DOHH2 (cell line): ENCODE data around the gene PEAR1.

Source experiments
- H3F3A ChIP-seq: fragments of 200-600 bp; sonication (generic), shearing (Covaris generic); 2 replicates; pipeline ENCODE4 v1.6.0; 2016; ENCODE audit warnings: antibody characterized with exemption, mild to moderate bottlenecking; ENCODE audit not compliant: control insufficient read depth, insufficient read depth
- H3K27ac ChIP-seq: fragments of 200-600 bp; sonication (generic); 2 replicates; pipeline ENCODE4 v1.5.1; 2014; ENCODE audit warnings: low read depth, mild to moderate bottlenecking, low read length, moderate library complexity
- H3K27me3 ChIP-seq: fragments of 200-600 bp; sonication (generic); 2 replicates; pipeline ENCODE4 v1.6.1; 2014; ENCODE audit warnings: mild to moderate bottlenecking, low read length, mixed read lengths; ENCODE audit not compliant: control insufficient read depth
- H3K36me3 ChIP-seq: fragments of 200-600 bp; sonication (generic); 2 replicates; pipeline ENCODE4 v1.6.1; 2014; ENCODE audit warnings: mild to moderate bottlenecking, low read length, moderate library complexity, mixed read lengths; ENCODE audit not compliant: control insufficient read depth
- H3K4me1 ChIP-seq: fragments of 200-600 bp; sonication (generic); 2 replicates; pipeline ENCODE4 v1.6.1; 2014; ENCODE audit warnings: mild to moderate bottlenecking, low read length, mixed read lengths; ENCODE audit not compliant: control insufficient read depth
- H3K4me2 ChIP-seq: fragments of 200-600 bp; sonication (generic); 2 replicates; pipeline ENCODE4 v1.6.0; 2014; ENCODE audit warnings: mild to moderate bottlenecking, low read length, moderate library complexity
- H3K4me3 ChIP-seq: fragments of 200-600 bp; sonication (generic); 2 replicates; pipeline ENCODE4 v1.5.1; 2014; ENCODE audit warnings: mild to moderate bottlenecking, low read length, mixed read lengths
- H3K79me2 ChIP-seq: fragments of 200-600 bp; sonication (generic); 2 replicates; pipeline ENCODE4 v1.6.1; 2014; ENCODE audit warnings: mild to moderate bottlenecking, low read length, mixed read lengths; ENCODE audit not compliant: control insufficient read depth
- H3K9me2 ChIP-seq: fragments of 200-600 bp; sonication (generic); replicated peaks from 2 replicates; pipeline ENCODE4 v1.6.1; 2014; ENCODE audit warnings: mild to moderate bottlenecking, low read length, mixed read lengths; ENCODE audit not compliant: control insufficient read depth
- H3K9me3 ChIP-seq: fragments of 200-600 bp; sonication (generic); 2 replicates; pipeline ENCODE4 v1.6.1; 2014; ENCODE audit warnings: antibody characterized with exemption, low read length, mixed read lengths; ENCODE audit not compliant: control insufficient read depth, insufficient read depth
- H4K20me1 ChIP-seq: fragments of 200-600 bp; sonication (generic); 2 replicates; pipeline ENCODE4 v1.6.0; 2014; ENCODE audit warnings: low read depth, mild to moderate bottlenecking, antibody characterized with exemption, low read length, moderate library complexity; ENCODE audit not compliant: control insufficient read depth, insufficient read depth
- CTCF ChIP-seq: fragments of 200-600 bp; sonication (generic); IDR thresholded peaks from one replicate; pipeline ENCODE4 v1.5.1; 2014; ENCODE audit warnings: antibody characterized with exemption, mild to moderate bottlenecking, low read depth, low read length; ENCODE audit not compliant: poor library complexity, severe bottlenecking
- EZH2phosphoT487 ChIP-seq: fragments of 200-600 bp; sonication (generic); IDR thresholded peaks from 2 replicates; pipeline ENCODE4 v1.6.1; 2017; ENCODE audit warnings: borderline replicate concordance, mild to moderate bottlenecking, antibody characterized with exemption, low read length, moderate library complexity, mixed read lengths

PEAR1 gene

DNA sequence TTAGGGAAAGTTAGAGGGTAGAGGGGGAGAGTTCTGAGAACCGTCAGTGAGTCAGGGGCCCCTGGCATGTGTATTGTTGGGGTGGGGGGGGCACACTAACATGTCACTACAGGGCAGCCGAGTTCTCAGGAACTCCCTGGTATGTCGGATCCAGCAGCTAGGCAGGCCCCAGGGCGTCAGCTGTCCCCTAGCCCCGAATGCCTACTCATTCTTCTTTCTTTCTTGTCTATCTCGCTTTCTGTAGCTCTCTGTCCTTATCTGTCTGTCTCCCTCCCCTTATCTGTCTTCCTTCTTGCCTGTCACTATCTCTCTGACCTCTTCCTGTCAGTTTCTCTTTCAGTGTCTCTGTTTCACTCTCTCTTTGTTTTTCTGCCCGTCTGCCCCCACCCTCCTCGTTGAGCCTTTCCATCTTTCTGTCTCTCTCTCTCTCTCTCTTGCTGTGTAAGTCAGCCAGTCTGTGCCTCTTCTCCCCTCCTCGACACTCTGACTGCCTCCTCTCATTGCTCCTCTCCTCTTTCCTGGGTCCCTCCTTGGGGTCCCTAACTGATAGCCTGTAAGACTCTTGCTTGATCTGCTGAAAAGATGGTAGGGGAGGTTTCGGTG is 30.4 kb upstream of the PEAR1 start:
- Histone ChIP-seq H3K9me2 (no peaks in the 10 kb centered on the region), H3K79me2 (no peaks in the 10 kb centered on the region), H3K4me1 (peaks cover 10% of the 10 kb centered on the region), H3K36me3 (no peaks in the 10 kb centered on the region), H3K27ac (no peak overlapping the region), H4K20me1 (0 out of 2 replicates have a peak, but pooled peaks cover 3% of the 10 kb centered on the region), H3K9me3 (no peaks in the 10 kb centered on the region), H3K4me2 (no peak overlapping the region), H3F3A (no peaks in the 10 kb centered on the region), H3K4me3 (no peak overlapping the region), H3K27me3 (peaks cover 58% of the 10 kb centered on the region)
- TF ChIP-seq CTCF (no peak), EZH2phosphoT487 (0 out of 2 replicates have a peak, but pooled peaks have one; percentile 11)

DNA sequence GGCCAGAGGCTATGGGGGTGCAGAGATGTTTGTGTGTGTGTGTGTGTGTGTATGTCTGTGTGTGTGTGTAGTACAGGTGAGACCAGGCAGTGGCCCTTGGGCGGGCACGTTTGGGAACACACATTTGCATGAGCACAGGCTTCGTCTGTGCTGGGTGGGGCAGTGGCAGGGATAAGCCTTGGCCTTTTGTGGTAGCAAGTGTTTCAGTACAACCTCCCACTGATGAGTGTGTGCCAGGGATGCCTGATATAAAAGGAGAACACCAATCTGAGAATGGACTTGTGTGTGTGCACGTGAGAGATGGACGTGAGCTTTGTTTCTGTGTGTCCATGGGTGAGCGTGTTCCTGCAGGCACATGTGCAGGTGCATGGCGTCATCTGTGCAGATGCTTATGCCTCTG is 29.9 kb upstream of the PEAR1 start:
- Histone ChIP-seq H3K27me3 (peaks cover 53% of the 10 kb centered on the region), H3K79me2 (no peaks in the 10 kb centered on the region), H3F3A (no peaks in the 10 kb centered on the region), H4K20me1 (0 out of 2 replicates have a peak, but pooled peaks cover 3% of the 10 kb centered on the region), H3K4me3 (no peak overlapping the region), H3K27ac (no peak overlapping the region), H3K4me2 (no peak overlapping the region), H3K9me3 (no peaks in the 10 kb centered on the region), H3K9me2 (no peaks in the 10 kb centered on the region), H3K36me3 (no peaks in the 10 kb centered on the region), H3K4me1 (peaks cover 10% of the 10 kb centered on the region)
- TF ChIP-seq EZH2phosphoT487, result no peak

GRCh38 chr1:156864796-156865195 is 28.7 kb upstream of the PEAR1 start:
- H3K27me3 ChIP-seq, result peaks cover 42% of the 10 kb centered on the region
- H4K20me1 ChIP-seq, result 0 out of 2 replicates have a peak, but pooled peaks cover 3% of the 10 kb centered on the region
- H3K9me3 ChIP-seq, result no peaks in the 10 kb centered on the region
- peaks cover 10% of the 10 kb centered on the region for H3K4me1 ChIP-seq
- no peak overlapping the region for H3K4me2 ChIP-seq
- no peaks in the 10 kb centered on the region for H3K79me2 ChIP-seq
- H3K36me3 ChIP-seq, result no peaks in the 10 kb centered on the region
- H3K27ac ChIP-seq, result no peak overlapping the region
- no peak overlapping the region for H3K4me3 ChIP-seq
- H3F3A ChIP-seq, result no peaks in the 10 kb centered on the region
- TF ChIP-seq CTCF (no peak), EZH2phosphoT487 (no peak)
- no peaks in the 10 kb centered on the region for H3K9me2 ChIP-seq

GRCh38 chr1:156865258-156865657 is 28.3 kb upstream of the PEAR1 start:
- Histone ChIP-seq H3K9me3 (no peaks in the 10 kb centered on the region), H3K4me1 (peaks cover 8% of the 10 kb centered on the region), H3K27me3 (peaks cover 38% of the 10 kb centered on the region), H3K4me3 (no peak overlapping the region), H3K79me2 (no peaks in the 10 kb centered on the region), H3K4me2 (no peak overlapping the region), H3K9me2 (no peaks in the 10 kb centered on the region), H3K36me3 (no peaks in the 10 kb centered on the region), H4K20me1 (0 out of 2 replicates have a peak, but pooled peaks cover 2% of the 10 kb centered on the region), H3F3A (no peaks in the 10 kb centered on the region), H3K27ac (no peak overlapping the region)
- TF ChIP-seq EZH2phosphoT487 (no peak), CTCF (no peak)
